Left hindlimb (tissue), 1 donor: ENCODE measurements around the gene ADM2.
A peak's percentile ranks its signal among the peaks of the same experiment; 100 is the strongest.

ENCODE experiments used
- DNase-seq: peaks from one replicate; pipeline ENCODE4 v3.0.0-alpha.2; 2018

ADM2 gene

GRCh38 chr22:50467773-50468440, 13.4 kb upstream of the ADM2 start:
- no peak for DNase-seq

DNA sequence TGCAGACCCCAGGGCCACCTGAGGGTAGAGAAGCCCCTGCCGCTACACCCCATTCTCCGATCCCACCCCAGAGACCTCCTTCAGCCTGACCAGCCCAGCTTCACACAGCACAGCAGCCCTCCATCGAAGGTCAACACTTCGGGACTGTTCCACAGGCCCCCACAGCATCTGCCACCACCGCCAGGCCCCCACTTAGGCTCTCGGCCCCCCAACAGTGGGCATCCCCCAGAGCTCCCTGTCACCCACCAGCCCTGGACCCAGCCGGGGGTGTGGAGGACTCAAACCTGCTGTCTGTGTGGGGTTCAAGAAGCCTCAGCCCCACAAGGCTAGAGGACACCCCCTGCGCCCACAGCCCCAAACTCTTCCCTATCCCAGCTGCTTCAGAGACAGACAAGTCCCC, 12.7 kb upstream of the ADM2 start:
- DNase-seq = no peak

DNA sequence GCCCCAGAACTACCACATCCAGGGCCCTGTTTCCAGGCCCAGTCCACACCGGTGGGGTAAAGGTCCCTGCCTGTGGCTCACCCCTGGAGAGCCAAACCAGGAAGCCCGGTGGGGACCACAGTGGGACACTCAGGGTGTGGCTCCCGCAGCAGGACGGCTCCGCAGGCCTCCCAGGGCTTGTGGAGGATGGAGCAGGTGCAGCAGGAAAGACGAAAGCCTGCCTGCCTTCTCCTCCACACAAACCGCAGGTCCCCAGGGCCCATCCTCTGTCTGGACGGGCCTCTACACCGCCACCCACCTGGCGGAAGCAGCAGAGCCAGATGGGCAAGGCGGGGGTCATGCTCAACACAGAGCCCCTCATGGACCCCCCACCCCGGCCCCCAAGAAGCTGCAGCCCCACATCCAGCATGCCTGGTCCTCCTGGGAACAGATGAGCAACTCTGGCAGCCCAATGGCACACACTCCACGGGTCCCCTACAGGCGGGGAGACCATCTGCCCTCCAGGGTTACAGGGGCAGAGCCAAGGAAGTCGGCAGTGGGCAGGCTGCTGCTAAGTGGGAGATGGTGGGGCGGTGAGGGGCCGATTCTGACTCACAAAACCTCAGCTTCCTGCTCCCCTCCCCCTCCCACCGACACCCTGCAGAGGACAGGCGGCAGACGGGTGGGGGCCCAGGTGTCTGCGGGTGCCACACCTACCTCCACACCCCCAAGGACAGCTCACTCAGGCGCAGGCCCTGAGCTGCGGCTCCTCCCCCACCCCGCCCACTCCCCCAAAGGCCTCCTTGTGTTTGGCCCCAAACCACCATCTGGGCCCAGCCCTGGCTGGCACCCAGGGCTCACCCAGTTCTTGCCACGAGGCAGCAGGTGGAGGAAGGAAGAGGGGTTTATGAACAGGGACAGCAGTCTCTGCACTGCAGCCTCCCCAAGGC, 11.7 kb upstream of the ADM2 start:
- DNase-seq = no peak

- no peak for DNase-seq
Observed at GRCh38 chr22:50470491-50470890, 10.9 kb upstream of the ADM2 start.

GRCh38 chr22:50471197-50471847, 10.0 kb upstream of the ADM2 start:
- DNase-seq = no peak

- peak; percentile 21 for DNase-seq
Observed at GRCh38 chr22:50471962-50472361, 9.4 kb upstream of the ADM2 start.

- peak; percentile 26 for DNase-seq
Observed at GRCh38 chr22:50473088-50473487, 8.3 kb upstream of the ADM2 start.

DNA sequence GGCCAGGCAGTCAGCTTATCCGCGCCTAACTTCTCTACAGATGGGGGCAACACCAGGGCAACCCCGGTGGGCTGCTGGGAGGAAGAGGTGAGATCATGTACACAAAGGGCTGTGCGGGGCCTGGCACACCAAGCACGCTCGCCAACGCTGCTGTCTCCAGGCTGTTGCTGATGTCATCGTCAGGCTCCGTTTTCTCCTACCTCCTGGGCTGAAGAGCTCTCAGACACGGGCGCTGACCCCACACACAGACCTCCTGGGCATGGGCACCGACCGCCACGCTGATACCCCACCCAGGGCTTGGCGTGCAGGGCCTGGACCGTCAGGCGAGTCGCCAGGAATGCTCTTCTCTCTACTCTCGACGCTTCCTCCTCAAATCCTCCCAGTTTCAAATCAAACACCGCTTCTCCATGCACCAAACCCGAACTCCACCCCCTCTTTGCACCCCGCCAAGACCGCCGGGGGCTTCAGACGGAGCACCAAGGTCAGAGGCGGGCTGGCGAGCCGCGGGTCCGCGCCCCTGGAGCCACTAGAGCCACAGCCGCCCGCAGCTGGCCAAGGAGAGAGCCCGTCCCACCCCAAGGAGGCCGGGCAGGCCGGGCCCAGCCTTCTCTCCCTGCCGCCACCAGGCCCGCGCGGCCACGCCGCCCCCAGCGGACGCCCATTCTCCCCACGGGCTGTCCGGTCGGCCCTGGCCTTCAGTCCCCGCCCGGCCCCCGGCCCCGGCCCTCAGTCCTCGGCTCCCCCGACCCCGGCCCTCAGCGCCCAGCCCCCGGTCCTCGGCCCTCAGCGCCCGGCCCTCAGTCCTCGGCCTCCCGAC, 7.3 kb upstream of the ADM2 start:
- DNase-seq = peak; percentile 49

GRCh38 chr22:50474710-50475651, 6.4 kb upstream of the ADM2 start, which contains the start of gene SBF1:
TSS of gene SBF1 (minus strand) at chr22:50475035. CDS start at chr22:50474840, 195 bp downstream.
- DNase-seq = peak; percentile 92

- DNase-seq = no peak
Observed at GRCh38 chr22:50475652-50476002, 5.7 kb upstream of the ADM2 start.

DNA sequence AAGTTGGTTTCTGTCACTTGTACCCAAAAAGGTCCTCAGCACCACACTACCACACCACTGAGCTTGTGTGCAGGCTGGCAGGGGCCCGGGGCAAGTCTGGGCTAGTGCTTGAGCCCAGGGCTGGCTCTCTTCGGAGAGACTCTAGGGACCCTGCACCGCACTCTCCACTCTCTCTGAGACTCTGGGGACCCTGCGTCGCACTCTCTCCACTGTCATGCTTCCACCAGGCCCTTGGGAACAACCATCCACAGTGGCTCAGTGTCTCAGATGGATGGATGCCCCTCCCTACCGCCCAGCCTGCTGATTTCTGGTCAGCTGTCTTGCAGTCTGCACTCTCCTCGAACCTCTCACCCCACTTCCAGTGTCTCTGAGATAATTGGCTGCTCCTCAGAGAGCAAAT, 4.5 kb upstream of the ADM2 start:
- no peak for DNase-seq

GRCh38 chr22:50477923-50478322, 3.4 kb upstream of the ADM2 start:
- no peak for DNase-seq

GRCh38 chr22:50479721-50480120, 1.6 kb upstream of the ADM2 start:
- DNase-seq = no peak

- DNase-seq = no peak
Observed at GRCh38 chr22:50481045-50481439, 301 bp upstream of the ADM2 start.

DNA sequence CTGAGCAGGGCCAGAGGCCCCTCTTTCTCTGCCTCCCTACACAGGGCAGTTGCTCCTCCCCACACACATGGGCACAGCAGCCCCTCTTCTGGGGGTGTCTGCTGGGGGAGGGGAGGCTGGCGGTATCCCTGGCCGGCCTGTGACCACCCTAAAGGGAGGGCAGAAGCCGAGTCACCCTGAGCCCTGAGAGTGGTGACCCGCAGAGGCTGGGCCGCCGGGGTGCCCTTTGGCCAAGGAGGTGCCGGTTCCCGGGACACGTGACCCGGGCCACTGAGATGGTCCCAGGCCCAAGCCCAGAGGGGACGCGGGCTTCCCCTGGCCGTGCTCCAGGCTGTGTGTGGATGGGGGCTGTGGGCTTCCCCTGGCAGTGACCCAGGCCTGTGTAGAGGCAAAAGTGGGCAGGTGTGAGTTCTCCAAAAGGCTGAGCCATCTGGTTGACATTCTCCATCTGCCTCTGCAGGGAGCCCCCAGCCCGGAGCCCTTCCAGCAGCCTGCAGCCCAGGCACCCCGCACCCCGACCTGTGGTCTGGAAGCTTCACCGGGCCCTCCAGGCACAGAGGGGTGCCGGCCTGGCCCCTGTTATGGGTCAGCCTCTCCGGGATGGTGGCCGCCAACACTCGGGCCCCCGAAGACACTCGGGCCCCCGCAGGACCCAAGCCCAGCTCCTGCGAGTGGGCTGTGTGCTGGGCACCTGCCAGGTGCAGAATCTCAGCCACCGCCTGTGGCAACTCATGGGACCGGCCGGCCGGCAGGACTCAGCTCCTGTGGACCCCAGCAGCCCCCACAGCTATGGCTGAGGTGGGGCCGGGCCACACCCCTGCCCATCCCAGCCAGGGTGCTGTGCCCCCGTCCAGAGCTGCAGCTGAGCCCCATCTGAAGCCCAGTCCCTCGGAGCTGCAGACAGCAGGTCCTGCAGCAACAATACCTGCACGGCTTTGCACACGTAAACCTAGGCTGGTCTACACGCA, 1.0 kb downstream of the ADM2 start:
- DNase-seq = no peak

- DNase-seq = no peak
Observed at GRCh38 chr22:50483106-50483505, 1.8 kb downstream of the ADM2 start.

GRCh38 chr22:50483556-50483955, 2.2 kb downstream of the ADM2 start:
- DNase-seq = no peak

- no peak for DNase-seq
Observed at GRCh38 chr22:50483977-50484853, 2.9 kb downstream of the ADM2 start.
